ENCODE measurements around the gene TEPSIN.

Gene TEPSIN

GRCh38 chr17:81238815-81239713, at the start of gene TEPSIN, which contains the start of gene NDUFAF8:
TSS of gene TEPSIN (minus strand) at chr17:81239055. CDS start at chr17:81239033, 22 bp downstream.
TSS of gene NDUFAF8 (plus strand) at chr17:81239318. CDS start at chr17:81239364, 46 bp downstream.
- TF ChIP-seq CTCF (conservative IDR thresholded peaks at IDR 0.05; ENCODE audit: low read depth, low read length): no peak
- DNase-seq (ENCODE audit: low read depth): peak; percentile 98
- peak within 1 kb of the TSS; percentile 76 for H3K4me3 ChIP-seq (ENCODE audit: low read length)

GRCh38 chr17:81287741-81288430, 49.0 kb upstream of the TEPSIN start:
- DNase-seq (ENCODE audit: low read depth): no peak
- no peak overlapping the region for H3K4me3 ChIP-seq (ENCODE audit: low read length)
- no peak for TF ChIP-seq CTCF (conservative IDR thresholded peaks at IDR 0.05; ENCODE audit: low read depth, low read length)

DNA sequence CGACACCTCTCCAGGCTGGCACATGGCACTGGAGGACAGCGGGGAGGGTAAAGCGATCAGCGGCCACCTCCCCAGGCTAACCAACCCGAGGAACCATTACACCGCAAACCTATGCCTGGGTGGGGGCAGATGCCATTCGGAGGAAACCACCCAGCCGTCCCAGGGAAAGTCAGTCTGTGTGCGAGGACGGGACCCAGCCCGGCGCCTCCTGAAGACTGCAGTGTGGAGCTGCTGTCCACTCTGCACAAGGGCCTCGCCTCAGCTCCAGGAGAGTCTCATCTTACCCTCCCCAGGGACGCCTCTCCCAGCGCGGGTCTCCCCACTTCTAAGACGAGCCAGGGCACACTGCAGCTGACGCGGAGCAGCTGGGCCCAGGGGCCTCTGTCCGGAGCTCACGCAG, 48.3 kb upstream of the TEPSIN start:
- DNase-seq (ENCODE audit: low read depth): no peak
- no peak overlapping the region for H3K4me3 ChIP-seq (ENCODE audit: low read length)
- TF ChIP-seq CTCF (conservative IDR thresholded peaks at IDR 0.05; ENCODE audit: low read depth, low read length): no peak

- no peak for TF ChIP-seq CTCF (conservative IDR thresholded peaks at IDR 0.05; ENCODE audit: low read depth, low read length)
- DNase-seq (ENCODE audit: low read depth): no peak
- no peak overlapping the region for H3K4me3 ChIP-seq (ENCODE audit: low read length)
Observed at GRCh38 chr17:81286491-81287145, 47.8 kb upstream of the TEPSIN start.

- no peak overlapping the region for H3K4me3 ChIP-seq (ENCODE audit: low read length)
Observed at GRCh38 chr17:81285894-81286293, 47.0 kb upstream of the TEPSIN start.

More at GRCh38 chr17:81285894-81286293, 47.0 kb upstream of the TEPSIN start:
- TF ChIP-seq CTCF (conservative IDR thresholded peaks at IDR 0.05; ENCODE audit: low read depth, low read length): no peak
- DNase-seq (ENCODE audit: low read depth): no peak
